Measurements from ENCODE around the gene RNASE7.

Gene RNASE7

DNA sequence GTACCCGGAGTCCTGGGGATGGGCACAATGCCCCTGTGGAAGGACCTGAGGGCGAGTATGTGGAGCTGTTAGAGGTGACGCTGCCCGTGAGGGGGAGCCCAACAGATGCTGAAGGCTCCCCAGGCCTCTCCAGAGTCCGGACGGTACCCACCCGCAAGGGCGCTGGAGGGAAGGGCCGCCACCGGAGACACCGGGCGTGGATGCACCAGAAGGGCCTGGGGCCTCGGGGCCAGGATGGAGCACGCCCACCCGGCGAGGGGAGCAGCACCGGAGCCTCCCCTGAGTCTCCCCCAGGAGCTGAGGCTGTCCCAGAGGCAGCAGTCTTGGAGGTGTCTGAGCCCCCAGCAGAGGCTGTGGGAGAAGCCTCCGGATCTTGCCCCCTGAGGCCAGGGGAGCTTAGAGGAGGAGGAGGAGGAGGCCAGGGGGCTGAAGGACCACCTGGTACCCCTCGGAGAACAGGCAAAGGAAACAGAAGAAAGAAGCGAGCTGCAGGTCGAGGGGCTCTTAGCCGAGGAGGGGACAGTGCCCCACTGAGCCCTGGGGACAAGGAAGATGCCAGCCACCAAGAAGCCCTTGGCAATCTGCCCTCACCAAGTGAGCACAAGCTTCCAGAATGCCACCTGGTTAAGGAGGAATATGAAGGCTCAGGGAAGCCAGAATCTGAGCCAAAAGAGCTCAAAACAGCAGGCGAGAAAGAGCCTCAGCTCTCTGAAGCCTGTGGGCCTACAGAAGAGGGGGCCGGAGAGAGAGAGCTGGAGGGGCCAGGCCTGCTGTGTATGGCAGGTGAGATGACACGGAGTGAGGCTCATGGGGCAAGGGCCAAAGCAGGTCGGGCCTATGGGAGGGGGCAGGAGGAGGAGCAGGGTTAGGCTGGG lies 32.5 kb downstream of the RNASE7 start:
- CTCF ChIA-PET, result interaction anchor here (1.7 kb wide), 1 partner anchor 18 kb away, joined by 8 read pairs; no protein-coding TSS in a partner anchor
- POLR2A ChIA-PET, result interaction anchor here (0.9 kb wide), 1 partner anchor 59 kb away, joined by 3 read pairs; no protein-coding TSS in a partner anchor
- Histone ChIP-seq H3K36me3 (ENCODE audit: control insufficient read depth in 2 of 2, insufficient read depth in 1 of 2, low read length in 2 of 2) (peaks cover 0 to 65% of the 10 kb centered on the region in 2 experiments; a peak in 1 of 3 replicates), H3K4me3 (ENCODE audit: low read depth, low read length) (no peak overlapping the region), H3K9me3 (ENCODE audit: control insufficient read depth, insufficient read depth, low read depth, low read length) (no peaks in the 10 kb centered on the region), H3K27ac (ENCODE audit: extremely low read depth, low read depth, low read length) (no peak overlapping the region), H3K4me1 (ENCODE audit: control insufficient read depth, insufficient read depth, low read length) (peaks cover 9% of the 10 kb centered on the region)
- TF ChIP-seq ZNF311 (tag by site-specific recombination; IDR thresholded peaks at IDR 0.05; ENCODE audit: borderline replicate concordance) (no peak), ZNF600 (tag by site-specific recombination; IDR thresholded peaks at IDR 0.05) (0 out of 2 replicates have a peak, but pooled peaks have one; percentile 30), GLIS1 (tag by site-specific recombination; IDR thresholded peaks at IDR 0.05) (peak; percentile 77), GLIS2 (tag by site-specific recombination; IDR thresholded peaks at IDR 0.05) (0 out of 2 replicates have a peak, but pooled peaks have one; percentile 17)
- TF ChIP-seq, protein P1, sequence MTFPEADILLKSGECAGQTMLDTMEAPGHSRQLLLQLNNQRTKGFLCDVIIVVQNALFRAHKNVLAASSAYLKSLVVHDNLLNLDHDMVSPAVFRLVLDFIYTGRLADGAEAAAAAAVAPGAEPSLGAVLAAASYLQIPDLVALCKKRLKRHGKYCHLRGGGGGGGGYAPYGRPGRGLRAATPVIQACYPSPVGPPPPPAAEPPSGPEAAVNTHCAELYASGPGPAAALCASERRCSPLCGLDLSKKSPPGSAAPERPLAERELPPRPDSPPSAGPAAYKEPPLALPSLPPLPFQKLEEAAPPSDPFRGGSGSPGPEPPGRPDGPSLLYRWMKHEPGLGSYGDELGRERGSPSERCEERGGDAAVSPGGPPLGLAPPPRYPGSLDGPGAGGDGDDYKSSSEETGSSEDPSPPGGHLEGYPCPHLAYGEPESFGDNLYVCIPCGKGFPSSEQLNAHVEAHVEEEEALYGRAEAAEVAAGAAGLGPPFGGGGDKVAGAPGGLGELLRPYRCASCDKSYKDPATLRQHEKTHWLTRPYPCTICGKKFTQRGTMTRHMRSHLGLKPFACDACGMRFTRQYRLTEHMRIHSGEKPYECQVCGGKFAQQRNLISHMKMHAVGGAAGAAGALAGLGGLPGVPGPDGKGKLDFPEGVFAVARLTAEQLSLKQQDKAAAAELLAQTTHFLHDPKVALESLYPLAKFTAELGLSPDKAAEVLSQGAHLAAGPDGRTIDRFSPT (tag by site-specific recombination; IDR thresholded peaks at IDR 0.05), result no peak

DNA sequence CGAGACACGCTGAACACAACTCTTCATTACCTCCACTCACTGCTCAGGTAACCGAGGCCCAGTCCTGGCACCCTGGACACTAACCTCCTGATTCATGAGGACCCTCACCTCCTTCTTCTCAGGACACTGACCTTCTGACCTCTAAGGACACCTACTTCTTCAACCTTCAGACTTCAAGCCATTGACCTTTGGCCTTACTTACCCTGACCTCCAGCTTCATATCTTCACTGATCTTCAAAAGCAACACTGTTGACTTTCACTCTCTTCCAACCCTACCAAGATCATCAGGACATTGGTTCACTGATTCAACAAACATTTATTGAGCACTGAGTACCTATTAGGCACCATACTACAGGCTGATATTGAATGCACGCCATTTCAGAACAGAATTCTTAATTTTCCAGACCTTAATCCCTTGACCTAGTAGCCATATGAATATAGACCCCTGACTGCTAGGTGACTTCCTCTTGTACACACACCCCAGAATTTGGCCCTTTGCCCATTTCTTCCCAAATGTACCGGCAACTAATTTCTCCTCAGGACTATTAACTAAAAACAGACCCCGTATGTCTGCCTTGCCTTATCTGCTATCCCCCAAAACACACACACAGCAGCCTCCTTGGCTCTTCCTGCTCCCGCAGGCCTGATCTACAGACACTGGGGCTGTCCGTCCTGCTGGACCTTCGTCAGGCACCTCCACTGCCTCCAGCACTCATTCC lies 33.7 kb downstream of the RNASE7 start:
- POLR2A ChIA-PET, result interaction anchor here (0.9 kb wide), 1 partner anchor 61 kb away, joined by 3 read pairs; no protein-coding TSS in a partner anchor
- H3K36me3 ChIP-seq (ENCODE audit: control insufficient read depth in 2 of 2, insufficient read depth in 1 of 2, low read length in 2 of 2), result peaks cover 0 to 78% of the 10 kb centered on the region in 2 experiments; a peak in 1 of 3 replicates
- no peaks in the 10 kb centered on the region for H3K9me3 ChIP-seq (ENCODE audit: control insufficient read depth, insufficient read depth, low read depth, low read length)
- CTCF ChIA-PET, result interaction anchor here (1.6 to 1.7 kb wide), 2 partner anchors 16 to 28 kb away, joined by 3 to 8 read pairs; no protein-coding TSS in a partner anchor
- H3K4me3 ChIP-seq (ENCODE audit: low read depth, low read length), result no peak overlapping the region
- no peak for TF ChIP-seq ZNF132 (tag by site-specific recombination; IDR thresholded peaks at IDR 0.05; ENCODE audit: borderline replicate concordance)
- peaks cover 7% of the 10 kb centered on the region for H3K4me1 ChIP-seq (ENCODE audit: control insufficient read depth, insufficient read depth, low read length)
- no peak overlapping the region for H3K27ac ChIP-seq (ENCODE audit: extremely low read depth, low read depth, low read length)

DNA sequence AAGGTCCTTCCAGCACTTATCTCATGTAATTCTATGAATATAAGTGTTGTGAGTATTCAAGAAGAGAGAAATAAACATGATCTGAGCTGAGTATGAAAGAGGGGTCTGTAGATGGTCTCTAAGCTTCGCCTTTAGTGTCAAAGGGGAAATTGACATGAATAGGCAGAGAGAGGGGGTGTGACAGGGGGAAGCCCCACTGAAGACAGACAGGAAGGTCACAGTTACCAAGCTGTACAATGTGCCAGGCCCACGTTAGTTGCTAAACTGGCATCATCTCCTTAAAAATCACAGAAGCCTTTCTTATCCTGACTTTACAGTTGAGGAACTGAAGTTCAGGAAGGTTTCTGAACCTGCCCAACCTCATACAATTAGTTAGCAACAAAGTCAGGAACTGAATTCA lies 35.5 kb downstream of the RNASE7 start:
- H3K27ac ChIP-seq (ENCODE audit: extremely low read depth, low read depth, low read length), result no peak overlapping the region
- H3K4me1 ChIP-seq (ENCODE audit: control insufficient read depth, insufficient read depth, low read length), result no peaks in the 10 kb centered on the region; the same call in 1 of the 2 replicates
- H3K4me3 ChIP-seq (ENCODE audit: low read depth, low read length), result no peak overlapping the region
- no peaks in the 10 kb centered on the region for H3K9me3 ChIP-seq (ENCODE audit: control insufficient read depth, insufficient read depth, low read depth, low read length)
- TF ChIP-seq ZNF600 (tag by site-specific recombination; IDR thresholded peaks at IDR 0.05), result no peak
- TF ChIP-seq ZNF335 (tag by site-specific recombination; conservative IDR thresholded peaks at IDR 0.05), result no peak
- no peak for TF ChIP-seq ZNF248 (tag by site-specific recombination; IDR thresholded peaks at IDR 0.05)
- TF ChIP-seq HOXD13 (CRISPR knock-in tag; IDR thresholded peaks at IDR 0.05; ENCODE audit: borderline replicate concordance), result no peak
- no peak for TF ChIP-seq ZNF585B (tag by site-specific recombination; IDR thresholded peaks at IDR 0.05)
- TF ChIP-seq, protein P2, sequence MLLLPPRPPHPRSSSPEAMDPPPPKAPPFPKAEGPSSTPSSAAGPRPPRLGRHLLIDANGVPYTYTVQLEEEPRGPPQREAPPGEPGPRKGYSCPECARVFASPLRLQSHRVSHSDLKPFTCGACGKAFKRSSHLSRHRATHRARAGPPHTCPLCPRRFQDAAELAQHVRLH (tag by site-specific recombination; IDR thresholded peaks at IDR 0.05), result no peak
- no peak for TF ChIP-seq ZFP3 (tag by site-specific recombination; IDR thresholded peaks at IDR 0.05; ENCODE audit: low read depth)
- no peak for TF ChIP-seq ZNF292 (tag by site-specific recombination; IDR thresholded peaks at IDR 0.05; ENCODE audit: borderline replicate concordance, low read depth)
- no peak for TF ChIP-seq ZNF138 (tag by site-specific recombination; IDR thresholded peaks at IDR 0.05; ENCODE audit: borderline replicate concordance)
- no peak for TF ChIP-seq ZNF473 (tag by site-specific recombination; IDR thresholded peaks at IDR 0.05)
- TF ChIP-seq SETDB1 (IDR thresholded peaks at IDR 0.05; ENCODE audit: insufficient read length, low read length), result no peak
- TF ChIP-seq WT1 (tag by site-specific recombination; IDR thresholded peaks at IDR 0.05), result no peak
- TF ChIP-seq ZBTB48 (tag by site-specific recombination; IDR thresholded peaks at IDR 0.05), result no peak
- TF ChIP-seq SALL2 (tag by site-specific recombination; IDR thresholded peaks at IDR 0.05; ENCODE audit: borderline replicate concordance), result no peak
- H3K36me3 ChIP-seq (ENCODE audit: control insufficient read depth in 2 of 2, insufficient read depth in 1 of 2, low read length in 2 of 2), result peaks cover 0 to 95% of the 10 kb centered on the region in 2 experiments; a peak in 1 of 3 replicates
- POLR2A ChIA-PET, result no interaction called here
- CTCF ChIA-PET, result interaction anchor here (0.6 to 1.8 kb wide), 4 partner anchors 9 to 63 kb away, joined by 3 to 5 read pairs (median 4); no protein-coding TSS in a partner anchor

All from HEK293 (cell line).